HFF-Myc (cell line): ENCODE data around the gene PYGB.

ENCODE experiments used
- DNase-seq: peaks from one replicate; pipeline ENCODE4 v3.0.0-alpha.2; 2011; ENCODE audit warnings: low read depth; ENCODE audit errors: extremely low read depth
- H3K4me3 ChIP-seq: replicated peaks from 2 replicates; pipeline ENCODE4 v1.5.1; 2011; ENCODE audit warnings: low read depth, mild to moderate bottlenecking, control low read depth, low read length
- CTCF ChIP-seq: IDR thresholded peaks from 2 replicates; pipeline ENCODE4 v1.5.1; 2012; ENCODE audit warnings: mild to moderate bottlenecking, low read depth, low read length, control low read depth; ENCODE audit errors: missing control alignments

The PYGB gene

GRCh38 chr20:25280051-25280573, 32.2 kb downstream of the PYGB start:
- no peak for DNase-seq
- TF ChIP-seq CTCF, result no peak

GRCh38 chr20:25280574-25281535, 33.0 kb downstream of the PYGB start:
- TF ChIP-seq CTCF, result no peak
- no peak for DNase-seq
- no peak overlapping the region for H3K4me3 ChIP-seq

More at GRCh38 chr20:25280051-25280573, 32.2 kb downstream of the PYGB start:
- no peak overlapping the region for H3K4me3 ChIP-seq

GRCh38 chr20:25281541-25281991, 33.7 kb downstream of the PYGB start:
- TF ChIP-seq CTCF, result no peak
- no peak for DNase-seq
- no peak overlapping the region for H3K4me3 ChIP-seq

- H3K4me3 ChIP-seq, result no peak overlapping the region
- no peak for TF ChIP-seq CTCF
- DNase-seq, result no peak
Measured at GRCh38 chr20:25282034-25282781, 34.3 kb downstream of the PYGB start.

- H3K4me3 ChIP-seq, result no peak overlapping the region
- DNase-seq, result no peak
- TF ChIP-seq CTCF, result no peak
Measured at GRCh38 chr20:25282796-25283195, 34.9 kb downstream of the PYGB start.

- DNase-seq, result no peak
- H3K4me3 ChIP-seq, result no peak overlapping the region
- no peak for TF ChIP-seq CTCF
Measured at GRCh38 chr20:25283221-25283951, 35.5 kb downstream of the PYGB start.
